CD4-positive, alpha-beta T cell treated with Interleukin-21 for 1 hour (primary cell): ENCODE results near the gene FBXO41.

Source experiments
- DNase-seq: peaks from one replicate; pipeline ENCODE4 v3.0.0-alpha.2; 2020

Gene FBXO41

DNA sequence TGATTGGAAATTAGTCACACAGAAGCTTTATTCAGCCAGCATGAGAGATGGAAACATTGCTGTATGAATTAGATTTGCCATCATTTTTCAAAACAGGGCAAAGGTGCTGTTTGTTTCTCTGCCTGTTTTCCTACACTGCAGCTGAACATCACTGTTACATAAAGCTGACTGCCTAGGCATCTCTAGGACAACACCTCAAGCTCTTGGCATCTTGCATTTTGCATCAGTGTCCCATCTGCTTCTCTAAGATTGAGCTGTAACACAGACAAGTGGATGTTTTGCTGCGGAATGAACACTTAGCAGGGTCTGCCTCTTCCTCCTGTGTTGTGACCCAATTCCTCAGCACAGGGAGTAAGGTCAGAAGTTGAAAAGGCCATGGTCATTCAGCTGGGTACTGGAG is 45.3 kb downstream of the FBXO41 start:
- DNase-seq: no peak

DNA sequence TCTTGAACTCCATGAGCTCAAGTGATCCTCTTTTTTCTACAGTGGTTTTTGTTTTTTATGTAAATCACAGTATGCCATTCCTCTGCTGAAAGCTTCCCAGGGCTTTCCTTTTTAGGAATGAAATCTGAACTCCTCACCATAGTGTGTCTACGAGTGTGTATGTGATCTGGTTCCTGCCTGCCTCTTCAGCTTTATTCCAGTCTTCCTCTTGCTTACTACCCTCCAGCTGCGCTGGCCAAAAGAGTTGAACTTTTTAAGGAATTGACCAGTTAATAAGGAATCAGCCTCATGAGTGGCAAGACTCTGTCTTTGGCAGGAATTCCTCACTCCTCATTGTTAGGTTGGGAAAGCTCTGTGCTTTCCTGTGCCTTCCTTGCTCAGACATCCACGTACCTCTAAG is 46.1 kb downstream of the FBXO41 start:
- no peak for DNase-seq

DNA sequence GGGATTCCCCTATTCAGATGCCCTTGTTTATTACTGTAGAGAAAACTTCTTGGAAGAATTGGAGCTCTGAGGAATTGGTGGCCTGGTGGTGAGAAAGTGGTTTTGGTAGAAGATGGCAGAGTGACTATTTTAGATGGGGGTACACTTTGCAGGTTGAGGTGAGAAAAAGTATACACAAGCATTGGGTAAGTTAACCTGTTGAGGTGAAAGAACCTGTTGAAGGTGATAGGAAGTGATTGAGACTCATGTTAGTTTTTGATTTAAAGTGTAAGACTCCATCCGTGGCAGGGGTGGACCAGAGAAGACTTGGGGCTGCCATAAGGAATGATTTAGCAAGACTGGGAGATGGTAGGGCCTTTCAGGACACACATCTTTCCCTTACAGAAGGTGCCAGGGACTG is 47.1 kb downstream of the FBXO41 start:
- no peak for DNase-seq

DNA sequence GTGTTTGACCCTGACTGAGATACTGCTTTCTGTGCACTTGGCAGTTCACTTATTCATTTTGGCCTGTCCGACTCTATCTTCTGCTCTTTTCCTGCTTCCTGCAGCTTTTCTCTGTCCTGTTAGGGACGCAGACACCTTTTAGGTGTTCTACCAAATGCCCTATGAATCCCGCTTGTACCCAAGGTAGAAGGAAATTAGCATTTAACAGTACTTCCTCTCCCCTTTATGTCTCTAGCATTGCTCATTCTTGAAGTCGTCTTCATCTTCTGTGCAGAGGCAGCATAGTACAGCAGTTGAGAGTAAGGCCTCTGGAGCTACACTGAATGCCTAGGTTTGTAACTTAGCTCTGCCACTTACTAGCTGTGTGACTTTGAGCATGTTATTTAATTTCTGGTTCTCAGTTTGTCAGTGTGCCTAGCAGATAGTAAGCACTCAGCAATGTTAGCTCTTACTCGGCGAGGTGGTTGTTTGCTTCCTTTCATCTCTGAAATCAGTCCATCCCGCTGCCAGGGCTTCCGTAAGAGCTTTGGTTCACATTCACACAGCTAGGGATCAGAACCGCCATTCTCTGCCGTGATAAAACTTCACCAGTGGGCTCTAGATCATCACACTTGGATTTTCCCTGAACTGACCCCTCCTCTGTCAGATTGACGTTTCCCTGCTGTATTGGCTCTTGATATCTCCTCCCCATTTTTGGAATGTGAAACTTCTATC is 48.8 kb downstream of the FBXO41 start:
- DNase-seq: peak; percentile 16

DNA sequence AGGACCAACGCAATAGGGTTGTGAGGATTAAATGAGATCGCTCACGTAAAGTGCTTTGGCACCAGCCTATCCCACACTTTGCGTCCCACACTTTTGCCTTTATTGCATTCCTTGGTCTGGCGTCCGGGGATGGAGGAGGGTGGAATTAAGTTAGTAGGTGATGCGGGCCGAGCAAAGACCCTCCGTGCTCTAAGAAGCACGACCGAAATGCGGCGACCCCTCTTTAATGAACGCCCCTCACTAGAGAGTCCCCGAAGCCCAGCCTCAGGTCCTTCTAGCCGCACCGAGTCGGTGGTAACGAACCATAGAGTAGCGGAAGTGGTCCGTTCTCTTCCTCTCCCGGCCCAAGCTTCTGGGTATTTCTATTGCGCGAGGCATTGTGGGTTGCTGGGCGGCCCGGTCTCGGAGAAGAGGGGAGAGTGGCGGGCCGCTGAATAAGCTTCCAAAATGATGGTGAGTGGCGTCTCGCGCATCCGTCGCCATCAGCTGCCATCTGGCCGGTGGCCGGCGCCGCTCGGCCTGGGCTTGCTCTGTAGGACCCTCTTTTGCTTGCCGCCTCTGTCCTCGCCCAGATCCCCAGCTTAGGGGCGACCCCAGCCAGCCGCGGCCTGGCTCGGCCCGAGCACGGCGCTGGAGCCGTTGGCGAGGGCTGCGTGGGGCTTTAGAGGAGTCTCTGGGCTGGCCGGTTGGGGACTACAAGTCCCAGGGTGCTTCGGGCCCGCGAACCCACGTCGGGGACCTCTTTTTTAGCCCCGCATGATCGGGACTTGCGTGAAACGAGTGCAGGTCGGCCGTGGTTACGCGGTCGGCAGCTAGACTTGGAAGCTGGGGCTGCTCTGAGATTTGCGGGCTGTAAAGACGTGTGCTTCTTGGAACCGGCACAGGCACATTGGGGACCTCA is 50.1 kb downstream of the FBXO41 start, which contains the start of gene CCT7:
CCT7 (plus strand) TSS at position 377 of the 901 bp plus-strand sequence; CDS start at position 448, 71 bp downstream.
- DNase-seq: peak; percentile 93

DNA sequence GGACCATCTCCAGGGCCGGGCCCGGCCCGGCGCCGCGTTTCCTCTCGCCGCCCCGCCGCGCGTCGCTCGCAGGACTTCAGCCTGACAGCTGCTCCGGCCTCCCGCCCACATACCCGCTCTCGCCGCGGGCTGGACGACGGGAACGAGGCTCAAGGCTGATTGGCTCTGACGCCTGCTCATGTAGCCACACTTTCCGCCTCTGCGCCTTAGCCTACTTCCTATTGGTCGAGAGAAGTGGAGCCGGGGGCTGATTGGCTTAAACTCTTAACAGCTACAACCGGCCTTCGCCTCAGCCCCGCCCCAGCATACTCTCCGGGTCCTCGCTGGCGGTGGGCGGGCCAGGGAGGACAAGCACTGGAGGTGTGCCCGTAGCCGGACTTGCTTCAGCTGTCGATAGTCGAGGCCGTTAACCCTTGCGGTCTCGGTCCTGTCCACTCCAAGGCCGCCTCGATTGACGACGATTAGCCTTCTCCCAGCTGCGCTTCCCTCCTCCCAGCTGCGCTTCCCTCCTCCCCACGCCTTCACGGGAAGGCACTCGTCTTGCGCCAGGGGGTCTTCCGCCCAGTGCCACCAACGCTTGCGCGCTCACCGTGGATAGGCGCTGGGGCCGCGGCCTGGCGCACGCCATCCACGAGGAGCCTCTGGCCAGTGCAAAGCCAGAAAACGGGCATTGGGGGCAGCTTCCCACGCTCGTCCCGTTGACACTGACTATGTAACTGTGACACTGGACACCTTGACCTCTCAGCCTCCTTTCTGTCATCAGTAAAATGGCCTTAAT is 50.9 kb downstream of the FBXO41 start, which contains the start of gene PRADC1:
PRADC1 (minus strand) TSS at position 86 of the 778 bp plus-strand sequence; CDS start at position 7, 79 bp downstream.
- peak; percentile 98 for DNase-seq

DNA sequence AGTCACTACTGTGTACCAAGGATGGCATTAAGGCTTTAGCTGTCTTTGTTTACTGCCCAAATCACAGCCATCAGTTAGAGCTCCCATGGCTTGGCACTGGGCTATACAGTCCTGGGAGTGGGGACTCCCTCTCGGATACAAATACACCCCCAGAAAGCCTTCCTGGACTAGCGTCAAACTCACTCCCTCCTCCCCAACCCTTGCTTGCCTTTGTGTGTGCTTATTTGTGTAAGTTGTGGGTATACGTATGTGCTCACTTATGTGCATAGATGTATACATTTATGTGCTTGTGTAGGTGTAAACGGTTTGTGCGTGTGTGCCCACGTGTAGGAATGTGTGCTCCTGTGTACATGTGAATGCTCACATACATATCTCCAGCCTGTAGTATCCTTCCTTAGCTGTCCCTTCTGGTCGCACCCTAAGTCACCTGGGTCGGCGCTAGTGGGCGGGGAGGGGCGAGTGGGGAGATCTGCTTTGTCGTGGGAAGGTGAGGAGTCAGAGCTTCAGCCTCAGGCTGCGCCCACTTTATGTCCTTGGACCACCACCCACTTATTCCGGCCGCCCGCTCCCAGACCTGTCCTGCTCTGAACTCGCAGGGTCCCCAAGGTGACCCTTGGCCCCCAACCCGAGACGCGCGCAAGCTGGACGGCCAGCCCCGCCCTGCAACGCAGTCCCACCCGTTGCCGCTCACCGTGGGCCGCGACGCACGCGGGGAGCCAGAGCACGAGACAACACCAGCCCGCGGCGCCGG is 51.7 kb downstream of the FBXO41 start:
- peak; percentile 37 for DNase-seq

DNA sequence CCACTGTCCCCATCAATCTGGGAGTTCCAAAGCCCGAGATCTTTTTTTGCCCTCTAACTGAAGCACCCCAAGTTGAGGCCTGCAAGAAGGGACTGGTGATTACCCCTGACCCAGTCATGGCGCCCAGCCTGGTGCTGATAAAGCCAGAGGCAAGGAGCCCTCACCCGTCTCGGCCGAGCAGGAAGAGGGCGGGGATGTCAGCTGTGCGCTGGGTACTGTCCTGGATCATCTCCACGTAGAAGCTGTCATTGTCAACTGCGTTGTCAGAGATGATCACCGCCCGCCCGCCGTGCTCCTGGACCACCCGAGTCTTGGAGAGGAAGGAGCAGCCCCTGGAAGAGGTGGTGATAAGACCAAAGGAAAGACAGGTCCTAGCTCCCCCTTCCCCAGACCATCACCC is 55.6 kb downstream of the FBXO41 start:
- DNase-seq: no peak

DNA sequence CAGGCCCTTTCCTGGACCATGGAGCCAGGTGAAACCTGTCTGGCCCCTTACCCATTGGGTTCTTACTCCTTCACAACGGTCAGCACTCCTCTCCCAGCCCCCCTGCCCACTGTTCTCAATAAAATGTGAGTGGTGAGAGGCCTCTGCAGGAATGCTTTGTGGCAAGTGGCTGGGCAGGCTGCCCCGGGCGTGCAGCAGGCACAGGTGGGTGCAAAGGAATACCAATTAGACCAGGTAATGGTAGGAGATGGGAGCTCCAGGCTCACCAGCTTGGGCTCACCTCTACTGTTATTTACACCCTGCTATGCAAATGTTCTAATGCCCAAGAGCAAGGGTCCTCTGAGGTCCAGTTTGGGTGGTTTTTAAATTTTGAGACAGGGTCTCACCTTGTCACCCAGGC is 57.2 kb downstream of the FBXO41 start:
- no peak for DNase-seq

DNA sequence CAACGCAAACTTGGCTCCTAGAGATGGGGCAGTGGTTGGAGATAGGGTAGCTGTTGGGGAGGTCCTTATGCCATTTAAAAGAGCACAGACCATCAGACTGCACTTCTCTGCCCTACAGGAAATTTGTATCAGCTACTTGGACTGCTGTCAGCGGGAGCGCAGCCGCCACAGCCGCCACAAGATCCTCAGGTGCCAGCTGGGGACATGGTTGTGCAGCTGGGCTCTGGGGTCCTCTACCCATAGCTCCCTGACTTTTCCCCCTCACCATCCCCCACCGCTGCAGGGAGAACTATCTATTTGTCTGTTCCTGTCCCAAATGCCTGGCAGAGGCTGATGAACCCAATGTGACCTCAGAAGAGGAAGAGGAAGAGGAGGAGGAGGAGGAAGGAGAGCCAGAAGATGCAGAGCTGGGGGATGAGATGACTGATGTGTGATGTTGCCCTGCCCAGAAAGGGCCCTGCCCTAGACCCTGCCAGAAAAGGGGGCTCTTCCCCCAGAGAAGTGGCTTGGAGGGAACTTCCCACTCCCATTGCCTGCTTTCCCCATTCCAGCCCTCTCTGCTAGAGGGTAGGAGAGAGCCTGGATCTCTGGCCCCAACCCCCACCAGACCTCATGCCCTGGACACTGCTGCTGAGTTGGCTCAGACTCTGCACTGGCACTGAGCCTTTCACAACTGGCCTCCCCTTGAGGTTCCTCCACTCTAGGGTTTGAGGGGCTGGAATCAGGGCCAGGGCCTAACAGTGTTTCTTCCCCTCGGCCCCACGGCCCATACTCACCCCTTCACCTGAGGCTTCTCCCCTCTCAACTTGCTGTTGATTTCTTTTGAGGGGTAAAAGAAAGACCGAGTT is 58.5 kb downstream of the FBXO41 start:
- DNase-seq: no peak

DNA sequence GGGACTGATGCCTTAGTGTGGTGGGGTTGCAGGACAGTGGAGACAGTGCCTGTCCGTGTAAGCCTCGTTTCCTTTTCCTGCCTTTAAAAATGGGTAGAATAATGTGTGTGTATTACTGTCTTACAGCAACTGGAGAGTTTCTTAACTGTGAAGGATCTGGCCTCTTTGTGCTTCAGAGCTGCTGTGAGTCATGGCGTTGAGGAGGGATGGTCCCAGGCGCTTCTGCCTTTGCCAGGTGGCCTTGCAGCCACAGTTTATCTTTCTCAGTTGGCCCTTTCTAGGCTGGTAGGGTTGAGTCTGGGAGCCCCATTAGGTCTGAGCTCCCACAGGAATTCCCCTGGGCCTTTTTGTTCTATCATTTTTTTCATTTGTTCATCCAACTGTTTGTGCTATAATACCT is 60.5 kb downstream of the FBXO41 start:
- no peak for DNase-seq

DNA sequence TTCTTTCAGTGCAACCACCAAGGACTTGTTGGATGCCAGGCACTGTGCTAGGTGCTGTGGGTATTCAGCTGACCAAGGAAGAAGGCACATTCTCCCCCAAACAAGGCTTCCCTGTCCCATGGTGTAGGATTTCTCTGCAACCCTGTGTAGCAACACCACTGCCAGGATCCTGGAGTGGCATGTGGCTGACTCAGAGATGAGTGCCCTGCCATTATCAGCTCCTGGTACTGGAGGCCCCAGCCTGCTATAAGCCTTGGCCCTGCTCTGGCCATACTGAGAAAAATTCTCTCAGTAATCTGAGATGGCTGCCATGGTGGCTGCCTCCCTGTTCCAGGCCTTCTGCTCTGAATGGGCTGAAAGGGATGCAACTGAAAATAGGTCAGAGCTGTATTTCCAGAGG is 66.0 kb downstream of the FBXO41 start:
- DNase-seq: no peak

DNA sequence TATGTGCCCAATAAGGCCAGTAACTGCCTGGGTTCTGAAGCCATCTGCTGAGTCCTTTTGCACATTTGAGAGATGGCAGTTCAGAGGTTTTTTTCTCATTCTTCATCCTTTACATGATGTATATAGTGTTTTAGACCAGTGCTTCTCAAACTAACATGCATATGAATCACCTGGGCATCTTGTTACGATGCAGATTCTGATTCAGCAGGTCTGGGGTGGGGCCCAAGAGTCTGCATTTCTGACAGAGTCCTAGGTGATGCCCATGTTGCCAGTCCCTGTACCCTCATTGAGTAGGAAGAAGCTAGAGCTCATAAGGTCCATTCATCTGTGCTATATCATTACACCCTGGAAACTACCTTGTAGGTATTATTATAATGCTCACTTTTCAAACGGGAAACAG is 66.5 kb downstream of the FBXO41 start:
- DNase-seq: no peak

DNA sequence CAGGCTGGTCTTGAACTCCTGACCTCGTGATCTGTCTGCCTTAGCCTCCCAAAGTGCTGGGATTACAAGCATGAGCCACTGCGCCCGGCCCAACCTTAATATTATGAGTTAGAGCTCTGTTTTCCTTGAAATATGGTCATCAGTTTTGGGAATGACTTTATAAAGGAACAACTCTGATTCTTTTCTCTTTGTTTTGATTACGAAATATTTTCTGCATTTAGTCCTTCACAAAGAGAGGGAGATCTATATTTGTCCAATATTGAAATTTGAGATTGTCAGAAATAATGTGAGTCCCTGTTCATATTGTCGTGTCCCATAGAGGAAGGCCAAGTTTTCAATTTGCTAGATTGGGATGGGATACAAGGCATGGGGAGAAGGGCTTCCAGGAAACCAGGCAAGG is 67.1 kb downstream of the FBXO41 start:
- DNase-seq: no peak

DNA sequence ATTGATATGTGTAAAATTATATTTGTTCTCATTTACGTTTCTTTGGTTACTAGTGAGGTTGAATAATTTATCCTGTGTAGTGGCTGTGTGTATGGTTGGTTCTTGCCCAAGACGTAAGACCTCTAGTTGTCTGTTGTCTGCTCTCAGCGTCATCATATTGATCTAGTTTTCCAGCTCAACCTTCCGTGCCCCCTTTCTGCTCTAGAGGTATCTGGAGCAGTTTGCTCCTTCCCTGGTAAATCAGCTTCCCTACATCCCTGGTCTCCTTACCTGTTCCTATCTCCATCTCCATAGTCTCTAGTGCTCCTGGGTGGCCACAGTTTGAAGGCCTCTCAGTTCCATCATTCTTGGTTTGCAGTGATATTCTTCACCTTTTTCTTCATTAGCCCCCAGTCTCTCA is 69.0 kb downstream of the FBXO41 start:
- no peak for DNase-seq

DNA sequence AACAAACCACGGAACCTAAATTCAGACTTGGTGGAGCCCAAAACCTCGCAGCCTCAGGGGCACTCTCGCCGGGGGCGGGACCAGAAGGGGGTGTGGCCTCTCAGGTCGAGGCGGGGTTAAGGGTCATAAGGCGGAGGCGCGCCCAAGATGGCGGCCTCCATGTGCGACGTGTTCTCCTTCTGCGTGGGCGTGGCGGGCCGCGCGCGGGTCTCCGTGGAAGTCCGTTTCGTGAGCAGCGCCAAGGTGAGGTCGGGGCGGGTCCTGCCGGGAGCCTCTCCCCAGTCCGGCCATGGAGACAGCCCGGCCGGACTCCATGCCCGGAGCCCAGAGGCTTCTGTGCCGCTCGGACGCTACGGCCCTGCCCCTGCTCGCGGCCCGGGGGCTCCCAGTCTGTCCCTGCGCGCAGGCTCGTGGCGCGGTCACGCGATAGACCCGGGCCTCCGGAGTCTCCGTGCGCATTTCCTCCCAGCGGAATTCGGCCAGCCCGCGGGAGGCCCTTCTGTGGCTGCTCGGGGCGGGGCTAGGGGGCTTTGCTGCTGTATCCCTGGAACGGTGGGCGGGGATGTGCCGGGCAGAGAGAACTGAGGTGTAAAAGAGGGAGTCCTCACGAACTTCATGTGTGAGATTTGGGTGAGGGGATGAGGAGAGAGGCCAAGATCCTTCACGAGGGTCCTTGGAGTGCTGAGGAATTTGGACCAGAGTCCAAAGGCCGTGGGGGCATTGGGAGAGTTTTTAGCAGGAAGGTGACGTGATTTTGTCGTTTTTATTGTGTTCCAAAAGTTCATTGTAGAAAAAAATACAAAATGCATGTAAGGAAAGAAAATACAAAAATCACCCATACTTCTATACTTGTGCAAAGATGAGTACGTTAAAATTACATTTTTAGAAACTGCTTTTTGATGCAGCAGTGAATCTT is 69.9 kb downstream of the FBXO41 start, which contains the start of gene SMYD5:
SMYD5 (plus strand) TSS at position 126 of the 916 bp plus-strand sequence; CDS start at position 148, 22 bp downstream.
- DNase-seq: peak; percentile 92

DNA sequence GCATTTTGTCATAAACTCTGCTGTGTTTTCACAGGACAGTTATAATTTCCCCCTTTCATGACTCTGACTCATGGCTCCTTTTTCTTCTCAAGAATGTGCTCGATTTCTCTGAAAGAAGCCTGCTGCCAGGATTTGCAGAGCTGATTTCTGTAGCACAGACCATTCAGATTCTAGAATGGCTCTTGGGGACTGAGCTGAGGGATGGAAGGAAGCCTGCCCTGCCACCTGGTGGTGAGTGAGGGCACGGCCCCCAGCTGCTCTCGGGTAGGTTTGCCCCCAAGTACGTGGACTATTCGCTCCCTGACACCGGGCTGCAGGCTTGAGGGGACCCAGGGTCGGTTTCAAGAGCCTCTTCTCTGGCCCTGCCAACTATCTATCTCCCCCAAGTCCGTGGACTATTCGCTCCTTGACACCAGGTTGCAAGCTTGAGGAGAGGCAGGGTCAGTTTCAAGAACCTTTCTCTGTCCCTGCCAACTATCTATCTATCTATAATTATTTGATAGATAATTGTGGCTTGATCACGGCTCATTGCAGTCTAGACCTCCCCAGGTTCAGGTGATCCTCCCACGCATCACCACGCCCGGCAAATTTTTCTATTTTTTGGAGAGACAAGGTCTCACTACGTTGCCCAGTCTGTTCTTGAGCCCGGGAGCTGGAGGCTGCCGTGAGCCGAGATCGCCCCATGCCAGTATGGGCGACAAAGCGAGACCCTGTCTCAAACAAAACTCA is 71.7 kb downstream of the FBXO41 start:
- DNase-seq: peak; percentile 74

DNA sequence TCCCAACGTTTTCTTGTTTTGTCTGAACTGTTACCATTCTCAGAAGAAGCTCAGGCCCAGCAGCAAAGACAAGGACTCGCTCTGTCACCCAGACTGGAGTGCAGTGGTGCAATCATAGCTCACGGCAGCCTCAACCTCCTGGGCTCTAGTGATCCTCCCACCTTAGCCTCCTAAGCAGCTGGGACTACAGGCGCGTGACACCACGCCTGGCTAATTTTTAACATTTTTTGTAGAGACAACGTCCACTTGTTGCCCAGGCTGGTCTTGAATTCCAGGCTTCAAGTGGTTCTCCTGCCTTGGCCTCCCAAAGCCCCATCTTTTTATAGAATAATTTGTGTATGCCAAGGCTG is 72.2 kb downstream of the FBXO41 start:
- no peak for DNase-seq

DNA sequence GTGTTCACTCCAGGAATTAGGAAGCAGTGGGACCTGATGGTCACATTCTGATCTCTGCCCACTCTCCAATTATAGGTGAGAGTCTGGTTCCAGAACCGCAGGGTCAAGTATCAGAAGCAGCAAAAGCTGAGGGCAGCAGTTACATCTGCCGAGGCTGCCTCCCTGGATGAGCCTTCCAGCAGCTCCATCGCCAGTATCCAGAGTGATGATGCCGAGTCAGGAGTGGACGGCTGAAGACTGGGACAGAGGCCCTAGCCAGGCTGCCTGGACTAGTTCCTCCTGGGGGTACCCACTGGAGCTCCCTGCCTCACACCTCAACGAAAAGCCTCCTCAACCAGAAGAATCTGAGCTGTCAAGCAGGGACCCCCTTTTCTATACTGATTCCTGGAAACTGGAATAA is 73.6 kb downstream of the FBXO41 start:
- DNase-seq: no peak

DNA sequence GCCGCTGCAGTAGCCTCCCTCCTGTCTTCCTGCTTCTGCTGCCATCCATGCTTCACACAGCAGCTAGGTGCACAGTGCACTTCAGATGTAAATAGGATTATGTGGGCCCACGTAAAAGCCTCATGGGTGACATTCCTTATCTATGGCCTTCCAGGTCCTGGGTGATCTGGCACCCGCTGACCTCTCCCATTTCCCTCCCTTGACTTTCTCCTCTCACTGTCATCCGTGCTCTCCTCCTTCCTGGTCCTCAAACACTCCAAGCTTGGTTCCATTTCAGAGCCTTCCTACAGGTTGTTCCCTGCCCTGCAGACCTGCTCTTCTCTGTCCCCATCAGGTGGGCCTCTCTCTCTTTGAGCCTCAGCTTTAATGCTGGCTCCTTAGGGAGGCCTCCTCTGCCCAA is 74.3 kb downstream of the FBXO41 start:
- DNase-seq: no peak
